OCI-LY7 (cell line): ENCODE results near the gene CAB39. TPM values are rescaled to one million over a fixed set of nuclear protein-coding genes. Genes with fewer than 3 reads are reported as not detected.
"Not testable (repeated sequence)": the region's sequence is repeated elsewhere in the genome, so short reads cannot be mapped to it uniquely, and the experiment has no call there.

ENCODE experiments used
- BruUV-seq: library from RNA; stranded (reverse); fragments of 400-500 nt; replicated peaks from 2 replicates; lab custom pipeline; 2021; lab: Mats Ljungman, UMichigan
- CTCF ChIA-PET: fragments of 300-600 bp; sonication (Branson Sonifier 250); formaldehyde crosslinking; loops from one replicate; lab custom pipeline; 2022; ENCODE audit warnings: antibody characterized with exemption; ENCODE audit not compliant: unreplicated experiment; lab: Charles Lee
- POLR2A ChIA-PET: fragments of 300-600 bp; sonication (Branson Sonifier 250); formaldehyde crosslinking; loops from one replicate; lab custom pipeline; 2022; ENCODE audit warnings: antibody characterized with exemption; lab: Charles Lee
- DNase-seq: peaks from one replicate; pipeline ENCODE4 v3.0.0-alpha.2; 2015; ENCODE audit warnings: low spot score
- H2AFZ ChIP-seq: fragments of 200-600 bp; sonication (generic), shearing (Covaris generic); 2 replicates; pipeline ENCODE4 v1.6.1; 2014; ENCODE audit warnings: mild to moderate bottlenecking, antibody characterized with exemption, low read length, moderate library complexity
- H3K27ac ChIP-seq: fragments of 200-600 bp; sonication (generic); 2 replicates; pipeline ENCODE4 v1.5.1; 2014; ENCODE audit warnings: mixed run types, low read depth, mild to moderate bottlenecking, moderate library complexity, low read length, inconsistent platforms; ENCODE audit not compliant: poor library complexity, severe bottlenecking
- H3K36me3 ChIP-seq: fragments of 200-600 bp; sonication (generic); 2 replicates; pipeline ENCODE4 v1.6.1; 2014; ENCODE audit warnings: mild to moderate bottlenecking, antibody characterized with exemption, low read length, moderate library complexity, mixed read lengths; ENCODE audit not compliant: insufficient read depth
- H3K4me1 ChIP-seq: fragments of 200-600 bp; sonication (generic); 2 replicates; pipeline ENCODE4 v1.5.1; 2014; ENCODE audit warnings: mild to moderate bottlenecking, low read length; ENCODE audit not compliant: insufficient read depth, poor library complexity, severe bottlenecking
- H3K4me2 ChIP-seq: fragments of 200-600 bp; sonication (generic); 2 replicates; pipeline ENCODE4 v1.6.1; 2014; ENCODE audit warnings: mild to moderate bottlenecking, low read length
- H3K4me3 ChIP-seq: fragments of 200-600 bp; sonication (generic); 2 replicates; pipeline ENCODE4 v1.5.1; 2014; ENCODE audit warnings: mild to moderate bottlenecking, low read depth, low read length; ENCODE audit not compliant: poor library complexity, severe bottlenecking
- H3K79me2 ChIP-seq: fragments of 200-600 bp; sonication (generic); 2 replicates; pipeline ENCODE4 v1.6.1; 2016; ENCODE audit warnings: low read depth, mild to moderate bottlenecking, low read length, moderate library complexity, mixed read lengths; ENCODE audit not compliant: insufficient read depth
- H3K9me2 ChIP-seq: fragments of 200-600 bp; sonication (generic); 2 replicates; pipeline ENCODE4 v1.6.1; 2016; ENCODE audit warnings: mild to moderate bottlenecking, low read length, mixed read lengths; ENCODE audit not compliant: insufficient read depth
- H3K9me3 ChIP-seq: fragments of 200-600 bp; sonication (generic); 2 replicates; pipeline ENCODE4 v1.6.1; 2014; ENCODE audit warnings: mild to moderate bottlenecking, mixed run types, low read length, mixed read lengths
- H4K20me1 ChIP-seq: fragments of 200-600 bp; sonication (generic); 2 replicates; pipeline ENCODE4 v1.6.1; 2014; ENCODE audit warnings: mild to moderate bottlenecking, antibody characterized with exemption, low read length, moderate library complexity, mixed read lengths; ENCODE audit not compliant: insufficient read depth
- CTCF ChIP-seq: fragments of 200-600 bp; sonication (generic); conservative IDR thresholded peaks from 2 replicates; pipeline ENCODE4 v1.5.1; 2014; ENCODE audit warnings: mild to moderate bottlenecking, antibody characterized with exemption, low read length, moderate library complexity, mixed read lengths
- EZH2phosphoT487 ChIP-seq: fragments of 200-600 bp; sonication (generic); IDR thresholded peaks from 2 replicates; pipeline ENCODE4 v1.6.1; 2018; ENCODE audit warnings: low read depth, borderline replicate concordance, mild to moderate bottlenecking, mixed run types, antibody characterized with exemption, low read length, moderate library complexity, mixed read lengths
- intact Hi-C: fragments of 100-400 bp; cut with micrococcal nuclease; formaldehyde crosslinking; loops from one replicate; pipeline ENCODE4 v1.10.0; 2022; ENCODE audit not compliant: unreplicated experiment
- total RNA-seq, 2 experiments: library from RNA; depleted of rRNA in 1 of 2; stranded (reverse); fragments of >200 nt in 1 of 2; shearing (Covaris generic) in 1 of 2; gene quantifications; 2 replicates each; pipeline ENCODE4 v1.2.3, GENCODE V29; 2014 to 2022

The CAB39 gene
- total RNA-seq, 2 experiments from 2014 or later = 39.3 to 53.4 TPM

- H3K79me2 ChIP-seq = no peaks in the 10 kb centered on the region
- intact Hi-C loops = no loop called here
- H3K4me1 ChIP-seq = no peaks in the 10 kb centered on the region
- DNase-seq = no peak
- H3K4me3 ChIP-seq = no peak overlapping the region
- H3K4me2 ChIP-seq = no peak overlapping the region
- no peaks in the 10 kb centered on the region for H4K20me1 ChIP-seq
- H2AFZ ChIP-seq = no peak overlapping the region
- POLR2A ChIA-PET = no interaction called here
- TF ChIP-seq CTCF (no peak), EZH2phosphoT487 (no peak)
- CTCF ChIA-PET = no interaction called here
- BruUV-seq = no TSS peak
- 0 out of 2 replicates have a peak, but pooled peaks cover 3% of the 10 kb centered on the region for H3K9me3 ChIP-seq
- H3K9me2 ChIP-seq = no peaks in the 10 kb centered on the region
- H3K27ac ChIP-seq = no peak overlapping the region
- no peaks in the 10 kb centered on the region for H3K36me3 ChIP-seq
Measured at GRCh38 chr2:230697676-230698075, 15.0 kb upstream of the CAB39 start.

- H3K4me2 ChIP-seq, intact Hi-C loops, CTCF ChIA-PET, POLR2A ChIA-PET, H3K79me2 ChIP-seq, DNase-seq, H3K36me3 ChIP-seq, H3K4me1 ChIP-seq, H3K4me3 ChIP-seq, H3K27ac ChIP-seq, H2AFZ ChIP-seq, BruUV-seq, H3K9me3 ChIP-seq, H4K20me1 ChIP-seq, H3K9me2 ChIP-seq: not testable (repeated sequence)
Measured at GRCh38 chr2:230698753-230699152, 13.9 kb upstream of the CAB39 start.

GRCh38 chr2:230700447-230700846, 12.2 kb upstream of the CAB39 start:
- H2AFZ ChIP-seq = no peak overlapping the region
- no peak overlapping the region for H3K4me3 ChIP-seq
- H3K9me3 ChIP-seq = 0 out of 2 replicates have a peak, but pooled peaks cover 6% of the 10 kb centered on the region
- no peak overlapping the region for H3K27ac ChIP-seq
- no TSS peak for BruUV-seq
- H4K20me1 ChIP-seq = no peaks in the 10 kb centered on the region
- no peaks in the 10 kb centered on the region for H3K4me1 ChIP-seq
- no peak overlapping the region for H3K4me2 ChIP-seq
- no peak for TF ChIP-seq EZH2phosphoT487
- TF ChIP-seq CTCF = no peak
- no peaks in the 10 kb centered on the region for H3K36me3 ChIP-seq
- CTCF ChIA-PET = no interaction called here
- H3K79me2 ChIP-seq = no peaks in the 10 kb centered on the region
- no peak for DNase-seq
- POLR2A ChIA-PET = interaction anchor here (0.5 to 1.6 kb wide), 5 partner anchors 16 to 86 kb away, joined by 3 to 5 read pairs (median 3); no protein-coding TSS in a partner anchor
- intact Hi-C loops = no loop called here
- no peaks in the 10 kb centered on the region for H3K9me2 ChIP-seq
